Fibroblast of lung (primary cell): ENCODE results near the gene CFAP61. TPM values are rescaled to one million over a fixed set of nuclear protein-coding genes. Genes with fewer than 3 reads are reported as not detected.

Source experiments
- DNase-seq, 2 donors: peaks; one replicate each; pipeline versions ENCODE4 v3.0.0 to v3.0.0-alpha.2; 2010; ENCODE audit warnings: low read depth in 2 of 2
- H2AFZ ChIP-seq: 2 replicates; pipeline ENCODE4 v1.5.1; 2012; ENCODE audit warnings: low read length, control low read depth, inconsistent platforms
- H3K27ac ChIP-seq: 2 replicates; pipeline ENCODE4 v1.5.1; 2011; ENCODE audit warnings: low read length, control low read depth; ENCODE audit not compliant: insufficient read depth
- H3K27me3 ChIP-seq: 2 replicates; pipeline ENCODE4 v1.5.1; 2011; ENCODE audit warnings: mild to moderate bottlenecking, low read length; ENCODE audit not compliant: control insufficient read depth, insufficient read depth
- H3K36me3 ChIP-seq: 2 replicates; pipeline ENCODE4 v1.5.1; 2011; ENCODE audit warnings: low read length; ENCODE audit not compliant: control insufficient read depth, insufficient read depth
- H3K4me1 ChIP-seq: 2 replicates; pipeline ENCODE4 v1.5.1; 2011; ENCODE audit warnings: low read length; ENCODE audit not compliant: control insufficient read depth, insufficient read depth; ENCODE audit errors: extremely low read depth
- H3K4me2 ChIP-seq: 2 replicates; pipeline ENCODE4 v1.5.1; 2011; ENCODE audit warnings: low read length, control low read depth; ENCODE audit not compliant: insufficient read depth; ENCODE audit errors: extremely low read depth
- H3K4me3 ChIP-seq, 4 experiments: fragments of 200-600 bp in 1 of 4; sonication (generic) in 1 of 4; replicated peaks in 1 of 4; 2 replicates each; pipeline ENCODE4 v1.5.1; 2011 to 2016; ENCODE audit warnings: low read length in 4 of 4, low read depth in 3 of 4, mild to moderate bottlenecking in 3 of 4, control low read depth in 2 of 4, inconsistent platforms in 1 of 4, mixed read lengths in 1 of 4; ENCODE audit not compliant: insufficient read depth in 1 of 4; ENCODE audit errors: control extremely low read depth in 1 of 4
- H3K79me2 ChIP-seq: 2 replicates; pipeline ENCODE4 v1.5.1; 2012; ENCODE audit warnings: mild to moderate bottlenecking, low read length, inconsistent platforms; ENCODE audit not compliant: control insufficient read depth, insufficient read depth
- H3K9ac ChIP-seq: 2 replicates; pipeline ENCODE4 v1.5.1; 2011; ENCODE audit warnings: mild to moderate bottlenecking, low read length, control low read depth; ENCODE audit not compliant: insufficient read depth
- H3K9me3 ChIP-seq: 2 replicates; pipeline ENCODE4 v1.5.1; 2012; ENCODE audit warnings: low read depth, low read length; ENCODE audit not compliant: control insufficient read depth, insufficient read depth
- H4K20me1 ChIP-seq: 2 replicates; pipeline ENCODE4 v1.5.1; 2011; ENCODE audit warnings: low read length; ENCODE audit not compliant: control insufficient read depth, insufficient read depth; ENCODE audit errors: extremely low read depth
- EZH2 ChIP-seq: IDR thresholded peaks from 2 replicates; pipeline ENCODE4 v1.5.1; 2012; ENCODE audit warnings: low read length, control low read depth, mild to moderate bottlenecking; ENCODE audit errors: missing control alignments
- polyA plus RNA-seq, 2 donors: library from polyadenylated mRNA; depleted of rRNA in 1 of 2; stranded (reverse) in 1 of 2; unstranded in 1 of 2; fragments of >200 nt; gene quantifications; 2 replicates each; pipeline ENCODE4 v1.2.1, GENCODE V29; 2011 to 2012; ENCODE audit warnings: missing spikeins in 1 of 2
- total RNA-seq: library from RNA; depleted of rRNA; stranded (reverse); fragments of >200 nt; gene quantifications from 2 replicates; pipeline ENCODE4 v1.2.1, GENCODE V29; 2014
- TF ChIP-seq, protein P1 (sequence below), 2 donors: IDR thresholded peaks in 1 of 2; conservative IDR thresholded peaks in 1 of 2; 1 replicate in 1 of 2; 2 replicates in 1 of 2; pipeline ENCODE4 v1.5.1; 2011 to 2012; ENCODE audit warnings: low read length in 2 of 2, control low read depth in 1 of 2, inconsistent platforms in 1 of 2, low read depth in 1 of 2, mild to moderate bottlenecking in 1 of 2

CFAP61 gene
- total and polyA plus RNA-seq, 2 donors (not counting 1 experiment from before 2014, with no cell fraction given), result not detected

- no peak overlapping the region for H3K4me3 ChIP-seq
- no peak for DNase-seq
- H3K9ac ChIP-seq, result no peak overlapping the region
- H4K20me1 ChIP-seq, result no peaks in the 10 kb centered on the region
- TF ChIP-seq, protein P1, sequence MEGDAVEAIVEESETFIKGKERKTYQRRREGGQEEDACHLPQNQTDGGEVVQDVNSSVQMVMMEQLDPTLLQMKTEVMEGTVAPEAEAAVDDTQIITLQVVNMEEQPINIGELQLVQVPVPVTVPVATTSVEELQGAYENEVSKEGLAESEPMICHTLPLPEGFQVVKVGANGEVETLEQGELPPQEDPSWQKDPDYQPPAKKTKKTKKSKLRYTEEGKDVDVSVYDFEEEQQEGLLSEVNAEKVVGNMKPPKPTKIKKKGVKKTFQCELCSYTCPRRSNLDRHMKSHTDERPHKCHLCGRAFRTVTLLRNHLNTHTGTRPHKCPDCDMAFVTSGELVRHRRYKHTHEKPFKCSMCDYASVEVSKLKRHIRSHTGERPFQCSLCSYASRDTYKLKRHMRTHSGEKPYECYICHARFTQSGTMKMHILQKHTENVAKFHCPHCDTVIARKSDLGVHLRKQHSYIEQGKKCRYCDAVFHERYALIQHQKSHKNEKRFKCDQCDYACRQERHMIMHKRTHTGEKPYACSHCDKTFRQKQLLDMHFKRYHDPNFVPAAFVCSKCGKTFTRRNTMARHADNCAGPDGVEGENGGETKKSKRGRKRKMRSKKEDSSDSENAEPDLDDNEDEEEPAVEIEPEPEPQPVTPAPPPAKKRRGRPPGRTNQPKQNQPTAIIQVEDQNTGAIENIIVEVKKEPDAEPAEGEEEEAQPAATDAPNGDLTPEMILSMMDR (conservative IDR thresholded peaks at IDR 0.05 in 1 of 2, IDR thresholded peaks at IDR 0.05 in 1 of 2; ENCODE audit: low read depth in 1 of 2, low read length in 2 of 2), result no peak
- TF ChIP-seq EZH2, result no peak
- H3K9me3 ChIP-seq, result no peaks in the 10 kb centered on the region
- H3K27ac ChIP-seq, result no peak overlapping the region
- H2AFZ ChIP-seq, result no peak overlapping the region
- no peaks in the 10 kb centered on the region for H3K4me1 ChIP-seq
- no peaks in the 10 kb centered on the region for H3K27me3 ChIP-seq
- H3K36me3 ChIP-seq, result no peaks in the 10 kb centered on the region
- no peaks in the 10 kb centered on the region for H3K79me2 ChIP-seq
- H3K4me2 ChIP-seq, result no peak overlapping the region
Measured at GRCh38 chr20:20317621-20318364, 265.5 kb downstream of the CFAP61 start.

DNA sequence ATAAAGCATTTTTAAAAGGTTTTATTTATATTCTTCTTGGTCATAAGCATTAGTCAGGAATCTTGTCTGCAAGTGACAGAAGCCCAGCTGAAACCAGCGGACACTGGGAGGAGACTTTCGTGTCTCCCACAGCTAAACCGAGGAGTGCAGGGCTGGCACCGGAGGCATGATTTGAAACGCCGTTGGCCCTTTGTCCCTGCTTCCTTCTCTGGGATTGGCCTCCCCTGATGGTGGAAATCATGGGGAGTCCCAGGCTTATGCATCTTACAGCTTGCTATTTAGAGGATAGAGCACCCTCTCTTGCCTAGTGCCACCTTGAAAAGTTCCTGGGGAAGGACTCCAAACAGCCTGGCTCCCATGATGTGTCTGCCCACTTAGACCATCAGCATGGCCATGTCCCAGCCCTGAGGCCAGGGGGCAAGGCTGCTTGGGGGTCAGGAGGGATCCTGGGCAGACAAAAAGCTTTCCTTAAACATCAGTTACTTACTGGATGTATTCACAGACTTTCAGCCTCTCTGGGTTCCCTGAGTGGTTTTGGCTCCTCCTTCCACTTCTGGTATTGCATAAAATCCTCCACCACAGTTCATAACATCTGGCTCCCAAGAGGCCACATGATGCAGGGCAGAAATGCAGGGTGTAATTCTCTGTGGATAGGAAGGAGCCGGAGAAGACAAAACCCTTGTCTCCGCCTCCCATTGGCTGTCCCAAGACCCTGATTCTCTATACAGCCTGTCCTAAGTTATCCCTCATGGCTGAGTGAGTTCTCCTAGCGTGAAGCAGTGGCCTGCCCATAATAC lies 266.2 kb downstream of the CFAP61 start:
- Histone ChIP-seq H3K4me3 (no peak overlapping the region), H3K9me3 (no peaks in the 10 kb centered on the region), H3K27ac (no peak overlapping the region), H3K27me3 (no peaks in the 10 kb centered on the region), H3K79me2 (no peaks in the 10 kb centered on the region), H3K4me1 (no peaks in the 10 kb centered on the region), H4K20me1 (no peaks in the 10 kb centered on the region), H2AFZ (no peak overlapping the region), H3K4me2 (no peak overlapping the region), H3K36me3 (no peaks in the 10 kb centered on the region), H3K9ac (no peak overlapping the region)
- DNase-seq, result no peak
- no peak for TF ChIP-seq EZH2
- TF ChIP-seq, protein P1 (conservative IDR thresholded peaks at IDR 0.05 in 1 of 2, IDR thresholded peaks at IDR 0.05 in 1 of 2; ENCODE audit: low read depth in 1 of 2, low read length in 2 of 2), result no peak

- Histone ChIP-seq H3K4me3 (no peak overlapping the region), H3K4me2 (no peak overlapping the region), H3K9me3 (no peaks in the 10 kb centered on the region), H2AFZ (no peak overlapping the region), H4K20me1 (no peaks in the 10 kb centered on the region), H3K79me2 (no peaks in the 10 kb centered on the region), H3K36me3 (no peaks in the 10 kb centered on the region), H3K27ac (no peak overlapping the region), H3K27me3 (no peaks in the 10 kb centered on the region), H3K9ac (no peak overlapping the region), H3K4me1 (no peaks in the 10 kb centered on the region)
- no peak for DNase-seq
- TF ChIP-seq, protein P1 (conservative IDR thresholded peaks at IDR 0.05 in 1 of 2, IDR thresholded peaks at IDR 0.05 in 1 of 2; ENCODE audit: low read depth in 1 of 2, low read length in 2 of 2), result no peak
- TF ChIP-seq EZH2, result no peak
Measured at GRCh38 chr20:20321134-20321533, 268.8 kb downstream of the CFAP61 start.
